ENCODE results near the gene SCARB1. TPM values are rescaled to one million over a fixed set of nuclear protein-coding genes. Genes with fewer than 3 reads are reported as not detected.

SCARB1 gene
- total and polyA plus RNA-seq, 2 of the 13 experiments (the other 11 are each of a cell fraction or from before 2014, with no cell fraction given), result 63.4 to 160 TPM

DNA sequence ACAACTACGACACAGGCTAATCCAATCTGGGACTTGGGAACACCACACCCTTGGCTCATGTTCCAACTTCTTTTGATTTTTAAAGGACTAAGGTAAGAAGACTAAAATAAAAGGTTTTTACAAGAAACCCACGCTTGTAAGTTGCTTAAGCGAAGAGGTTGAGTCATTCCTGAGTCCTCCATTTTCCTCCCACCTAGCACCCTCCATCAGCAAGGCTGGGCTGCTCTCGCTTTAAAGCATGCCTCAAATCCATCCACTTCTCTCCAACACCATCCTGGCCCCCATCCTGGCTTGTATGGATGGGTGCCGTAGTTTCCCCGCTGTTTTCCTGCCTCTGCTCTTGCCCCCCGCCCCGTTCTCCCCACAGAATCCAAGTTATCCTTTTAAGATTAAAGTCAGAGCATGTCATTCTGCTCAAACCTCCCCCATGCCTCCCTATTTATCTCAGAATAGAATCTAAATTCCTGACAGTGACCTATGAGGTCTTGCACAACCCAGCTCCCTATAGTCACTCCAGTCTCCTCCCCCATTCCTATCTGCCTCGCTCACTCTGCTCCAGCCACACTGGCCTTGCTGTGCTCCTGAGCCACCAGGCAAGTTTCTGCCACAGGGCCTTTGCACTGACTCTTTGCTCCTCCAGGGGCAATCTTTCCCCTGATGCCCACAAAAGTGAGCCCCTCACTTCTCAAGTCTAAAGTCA lies 34.5 kb downstream of the SCARB1 start (continued):
- TF ChIP-seq AKNA (CRISPR knock-in tag; IDR thresholded peaks at IDR 0.05; ENCODE audit: borderline replicate concordance), result no peak
- TF ChIP-seq ZSCAN5A (CRISPR knock-in tag; IDR thresholded peaks at IDR 0.05; ENCODE audit: borderline replicate concordance), result no peak
- peak; percentile 85 for TF ChIP-seq ZMYM4 (CRISPR knock-in tag; IDR thresholded peaks at IDR 0.05)
- TF ChIP-seq ZNF382 (CRISPR knock-in tag; IDR thresholded peaks at IDR 0.05; ENCODE audit: borderline replicate concordance), result no peak
- TF ChIP-seq MED13 (CRISPR knock-in tag; IDR thresholded peaks at IDR 0.05), result no peak
- no peak for TF ChIP-seq ZNF670 (CRISPR knock-in tag; IDR thresholded peaks at IDR 0.05; ENCODE audit: borderline replicate concordance)
- TF ChIP-seq, protein P1, sequence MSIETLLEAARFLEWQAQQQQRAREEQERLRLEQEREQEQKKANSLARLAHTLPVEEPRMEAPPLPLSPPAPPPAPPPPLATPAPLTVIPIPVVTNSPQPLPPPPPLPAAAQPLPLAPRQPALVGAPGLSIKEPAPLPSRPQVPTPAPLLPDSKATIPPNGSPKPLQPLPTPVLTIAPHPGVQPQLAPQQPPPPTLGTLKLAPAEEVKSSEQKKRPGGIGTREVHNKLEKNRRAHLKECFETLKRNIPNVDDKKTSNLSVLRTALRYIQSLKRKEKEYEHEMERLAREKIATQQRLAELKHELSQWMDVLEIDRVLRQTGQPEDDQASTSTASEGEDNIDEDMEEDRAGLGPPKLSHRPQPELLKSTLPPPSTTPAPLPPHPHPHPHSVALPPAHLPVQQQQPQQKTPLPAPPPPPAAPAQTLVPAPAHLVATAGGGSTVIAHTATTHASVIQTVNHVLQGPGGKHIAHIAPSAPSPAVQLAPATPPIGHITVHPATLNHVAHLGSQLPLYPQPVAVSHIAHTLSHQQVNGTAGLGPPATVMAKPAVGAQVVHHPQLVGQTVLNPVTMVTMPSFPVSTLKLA (IDR thresholded peaks at IDR 0.05), result 0 out of 2 replicates have a peak, but pooled peaks have one; percentile 9
- TF ChIP-seq FOSL1 (CRISPR knock-in tag; IDR thresholded peaks at IDR 0.05; ENCODE audit: borderline replicate concordance), result no peak
- no peak for TF ChIP-seq PAWR (CRISPR knock-in tag; IDR thresholded peaks at IDR 0.05; ENCODE audit: borderline replicate concordance)
- TF ChIP-seq NCOA2 (CRISPR knock-in tag; IDR thresholded peaks at IDR 0.05), result peak; percentile 70
- TF ChIP-seq ZNF660 (CRISPR knock-in tag; IDR thresholded peaks at IDR 0.05; ENCODE audit: borderline replicate concordance, low read depth), result no peak
- no peak for TF ChIP-seq ZNF841 (CRISPR knock-in tag; IDR thresholded peaks at IDR 0.05; ENCODE audit: borderline replicate concordance)
- no peak for TF ChIP-seq CHCHD3 (CRISPR knock-in tag; IDR thresholded peaks at IDR 0.05)
- TF ChIP-seq KDM2A (CRISPR knock-in tag; IDR thresholded peaks at IDR 0.05; ENCODE audit: borderline replicate concordance, low read depth), result peak; percentile 35; the same call in 1 of the 2 replicates
- no peak for TF ChIP-seq TCF7L2 (IDR thresholded peaks at IDR 0.05; ENCODE audit: low read depth, low read length)
- TF ChIP-seq ADNP (CRISPR knock-in tag; IDR thresholded peaks at IDR 0.05), result peak; percentile 95
- TF ChIP-seq TRIM24 (CRISPR knock-in tag; IDR thresholded peaks at IDR 0.05), result no peak
- no peak for TF ChIP-seq GRHL1 (CRISPR knock-in tag; conservative IDR thresholded peaks at IDR 0.05)
- TF ChIP-seq, protein P2, sequence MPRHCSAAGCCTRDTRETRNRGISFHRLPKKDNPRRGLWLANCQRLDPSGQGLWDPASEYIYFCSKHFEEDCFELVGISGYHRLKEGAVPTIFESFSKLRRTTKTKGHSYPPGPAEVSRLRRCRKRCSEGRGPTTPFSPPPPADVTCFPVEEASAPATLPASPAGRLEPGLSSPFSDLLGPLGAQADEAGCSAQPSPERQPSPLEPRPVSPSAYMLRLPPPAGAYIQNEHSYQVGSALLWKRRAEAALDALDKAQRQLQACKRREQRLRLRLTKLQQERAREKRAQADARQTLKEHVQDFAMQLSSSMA (CRISPR knock-in tag; IDR thresholded peaks at IDR 0.05), result no peak
